H1 (cell line): ENCODE measurements around the gene FAAH.

ENCODE experiments used
- CTCF ChIP-seq, 3 experiments: IDR thresholded peaks; 1 replicate in 2 of 3; 2 replicates in 1 of 3; pipeline versions ENCODE4 v1.5.1 to v1.6.1; 2011; ENCODE audit warnings: low read length in 3 of 3, mild to moderate bottlenecking in 3 of 3, inconsistent platforms in 2 of 3, low read depth in 1 of 3, moderate library complexity in 1 of 3; ENCODE audit not compliant: insufficient read depth in 1 of 3; ENCODE audit errors: control extremely low read depth in 1 of 3
- EP300 ChIP-seq, 2 experiments: IDR thresholded peaks; 1 replicate in 1 of 2; 2 replicates in 1 of 2; pipeline ENCODE4 v1.6.1; 2011 to 2012; ENCODE audit warnings: low read depth in 2 of 2, low read length in 2 of 2, mild to moderate bottlenecking in 2 of 2, borderline replicate concordance in 1 of 2, inconsistent platforms in 1 of 2, moderate library complexity in 1 of 2
- YY1 ChIP-seq: IDR thresholded peaks from 2 replicates; pipeline ENCODE4 v1.6.1; 2011; ENCODE audit warnings: low read depth, mild to moderate bottlenecking, low read length

DNA sequence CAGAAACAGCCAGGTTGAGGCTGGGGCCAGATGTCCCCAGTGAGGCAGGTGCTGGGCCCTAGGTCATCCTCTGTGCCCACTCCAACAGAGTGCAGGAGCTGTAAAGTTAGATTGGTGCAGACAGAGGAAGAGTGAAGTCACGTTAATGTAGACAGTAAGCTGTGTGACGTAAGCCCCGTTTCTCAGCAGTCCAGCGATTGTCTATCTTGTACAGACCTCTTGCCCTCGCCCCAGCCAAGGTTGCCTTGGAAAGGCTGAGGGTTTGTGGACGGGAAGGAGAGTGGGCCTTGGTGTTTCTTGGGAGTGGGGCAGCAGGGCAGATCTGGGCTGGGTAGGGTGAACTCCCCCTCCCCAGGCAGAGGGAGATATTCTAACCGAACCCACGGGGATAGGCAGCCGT, 13.5 kb downstream of the FAAH start:
- TF ChIP-seq YY1 (no peak), CTCF (IDR thresholded peaks at IDR 0.05; ENCODE audit: control extremely low read depth in 1 of 3, insufficient read depth in 1 of 3, low read depth in 1 of 3, low read length in 3 of 3) (no peak), EP300 (IDR thresholded peaks at IDR 0.05; ENCODE audit: borderline replicate concordance in 1 of 2, low read depth in 2 of 2, low read length in 2 of 2) (no peak)
